Aortic smooth muscle cell (primary cell): ENCODE data around the gene GLS2. TPM values are rescaled to one million over a fixed set of nuclear protein-coding genes. Genes with fewer than 3 reads are reported as not detected.

Source experiments
- total RNA-seq: library from RNA; depleted of rRNA; stranded (reverse); fragments of >200 nt; gene quantifications from 2 replicates; pipeline ENCODE4 v1.2.3, GENCODE V29; 2014

The GLS2 gene
- 0.13 TPM in 1 of 2 replicates, not detected in the other for total RNA-seq

DNA sequence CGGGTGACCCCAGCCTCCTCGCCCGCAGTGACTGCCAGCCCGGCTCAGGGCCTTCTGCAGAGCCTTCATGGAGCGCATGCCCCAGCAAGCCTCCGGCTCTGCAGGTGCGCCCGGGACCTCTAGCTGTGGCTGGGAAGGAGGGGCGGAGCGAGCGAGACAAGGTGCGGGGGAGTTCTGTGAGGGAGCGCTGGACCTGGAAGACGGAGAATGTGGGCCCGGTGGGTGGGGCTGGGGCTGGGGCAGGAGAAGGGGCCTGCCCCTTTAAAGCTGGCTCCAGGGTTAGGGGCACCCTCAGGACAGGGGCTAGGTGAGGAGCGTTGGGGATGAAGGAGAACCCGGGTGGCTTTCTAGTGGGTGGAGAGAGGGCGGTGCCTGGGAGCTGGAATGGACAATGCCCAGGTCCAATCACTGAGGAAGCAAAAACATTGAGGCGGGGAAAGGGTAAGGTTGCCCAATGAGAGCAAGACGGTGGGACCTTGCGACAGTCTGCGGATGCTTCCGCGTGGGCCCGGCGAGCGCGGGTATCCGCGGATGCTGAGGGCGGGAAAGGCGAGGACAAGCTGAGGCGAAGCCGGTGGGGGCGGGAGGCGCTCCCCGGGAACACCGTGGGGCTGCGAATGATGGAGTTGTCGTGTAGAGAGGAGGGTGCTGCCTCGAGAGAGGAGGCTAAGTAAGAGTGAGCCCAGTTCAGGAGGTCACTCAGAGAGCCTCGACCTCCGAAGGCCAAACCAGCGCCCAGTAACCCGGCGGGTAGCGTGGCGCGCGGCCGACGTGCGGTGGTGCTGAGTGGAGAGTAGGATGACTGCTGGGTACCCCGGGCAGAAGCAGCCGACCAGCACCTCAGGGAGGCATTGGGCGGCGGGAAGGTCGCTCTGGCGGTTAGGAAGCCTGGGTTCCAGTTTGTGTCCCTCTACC, at the start of gene GLS2:
Gene GLS2 (minus strand): TSS at position 121 of the 915 bp plus-strand sequence. CDS start 43 bp downstream, at position 78.

GRCh38 chr12:56521590-56522371, 33.8 kb upstream of the GLS2 start, which contains the start of gene RBMS2:
RBMS2 (plus strand) TSS chr12:56521820; CDS start chr12:56522024, 204 bp downstream.

GRCh38 chr12:56468216-56469006, 19.6 kb downstream of the GLS2 start, which contains the start of gene SPRYD4:
SPRYD4 (plus strand) TSS chr12:56468578; CDS start chr12:56468592, 14 bp downstream.

GRCh38 chr12:56454557-56454956, 33.4 kb downstream of the GLS2 start, which contains the start of gene MIP:
MIP (minus strand) TSS chr12:56454657; CDS start chr12:56454613, 44 bp downstream.

DNA sequence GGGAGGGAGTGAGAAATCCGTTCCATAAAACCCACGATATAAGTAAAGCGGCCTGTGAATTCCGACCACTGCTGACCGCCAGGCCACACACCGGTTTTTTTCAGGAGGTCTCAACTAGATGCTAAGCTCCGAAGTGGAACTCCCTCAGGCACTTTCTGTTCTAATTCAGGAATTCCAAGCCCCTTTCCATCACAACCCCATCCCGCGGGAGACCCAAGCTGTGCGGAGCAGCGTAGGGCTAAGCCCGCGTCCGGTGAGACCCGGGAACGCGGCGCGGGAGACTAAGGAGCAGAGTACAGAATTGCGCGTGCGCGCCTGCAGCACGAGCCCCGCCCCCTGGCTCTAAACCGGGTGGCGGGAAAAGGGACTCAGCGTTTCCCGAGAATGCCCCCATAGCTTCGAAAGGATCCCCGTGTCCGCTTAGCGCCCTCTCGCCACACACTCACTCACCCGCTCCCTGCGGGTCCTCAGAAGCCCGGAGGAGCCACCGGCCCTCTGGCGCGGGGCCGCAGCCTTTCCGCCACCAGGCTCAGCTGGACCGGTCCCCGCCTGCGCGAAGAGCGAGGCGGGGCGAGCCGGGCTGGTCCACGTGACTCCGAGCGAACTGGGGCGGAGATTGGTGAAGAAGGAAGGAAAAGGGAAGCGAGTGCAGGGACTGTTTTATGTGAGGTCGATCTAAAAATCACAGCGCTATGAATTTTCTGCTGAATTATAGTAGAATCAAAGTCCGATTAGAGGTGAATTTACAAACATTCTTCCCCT, 38.9 kb downstream of the GLS2 start, which contains the start of gene TIMELESS:
Gene TIMELESS (minus strand): TSS at position 567 of the 762 bp plus-strand sequence. CDS start 15,256 bp downstream, outside the sequence.

Other genes starting within 250 kb of the GLS2 start
- gene ANKRD52, start 229.8 kb downstream of the GLS2 start, total RNA-seq, result 16.8 and 18.5 TPM in 2 replicates
- gene COQ10A, start 221.2 kb downstream of the GLS2 start, total RNA-seq, result 8.6 TPM in 2 replicates
- 82.7 and 94.0 TPM in 2 replicates for gene CS, start 187.8 kb downstream of the GLS2 start, total RNA-seq
- gene CNPY2, start 172.2 kb downstream of the GLS2 start, total RNA-seq, result 78.8 and 85.5 TPM in 2 replicates
- gene PAN2, start 154.2 kb downstream of the GLS2 start, total RNA-seq, result 16.9 and 21.1 TPM in 2 replicates
- 0.12 TPM in 1 of 2 replicates, not detected in the other for gene IL23A, start 149.3 kb downstream of the GLS2 start, total RNA-seq
- gene STAT2, start 128.1 kb downstream of the GLS2 start, total RNA-seq, result 172 and 185 TPM in 2 replicates
- not detected in 2 replicates for gene APOF, start 125.3 kb downstream of the GLS2 start, total RNA-seq
- gene TIMELESS, start 38.7 kb downstream of the GLS2 start, total RNA-seq, result 4.8 and 10.3 TPM in 2 replicates
- gene MIP, start 33.5 kb downstream of the GLS2 start, total RNA-seq, result not detected in 2 replicates
- gene SPRYD4, start 19.6 kb downstream of the GLS2 start, total RNA-seq, result 1.6 TPM in 2 replicates
- 11.5 and 19.6 TPM in 2 replicates for gene RBMS2, start 33.7 kb upstream of the GLS2 start, total RNA-seq
- gene BAZ2A, start 142.2 kb upstream of the GLS2 start, total RNA-seq, result 16.5 and 22.0 TPM in 2 replicates
- 616 and 653 TPM in 2 replicates for gene ATP5F1B, start 157.8 kb upstream of the GLS2 start, total RNA-seq
- gene PTGES3, start 200.1 kb upstream of the GLS2 start, total RNA-seq, result 44.7 and 58.9 TPM in 2 replicates
- gene NACA, start 237.1 kb upstream of the GLS2 start, total RNA-seq, result 961 and 1,153 TPM in 2 replicates